Endodermal cell (in vitro differentiated cells): ENCODE data around the gene PHC2. TPM values are rescaled to one million over a fixed set of nuclear protein-coding genes. Genes with fewer than 3 reads are reported as not detected.

Experiments used
- DNase-seq: peaks from one replicate; pipeline ENCODE4 v3.0.0-alpha.2; 2017
- H3K27ac ChIP-seq: 2 replicates; pipeline ENCODE4 v1.5.1; 2013; ENCODE audit warnings: mild to moderate bottlenecking, low read depth, low read length, moderate library complexity
- H3K27me3 ChIP-seq: 2 replicates; pipeline ENCODE4 v1.6.1; 2013; ENCODE audit warnings: mild to moderate bottlenecking, low read length, moderate library complexity; ENCODE audit not compliant: insufficient read depth, control insufficient read depth, poor library complexity, severe bottlenecking
- H3K36me3 ChIP-seq: 2 replicates; pipeline ENCODE4 v1.7.0; 2013; ENCODE audit warnings: mild to moderate bottlenecking, low read length, moderate library complexity; ENCODE audit not compliant: control insufficient read depth, insufficient read depth
- H3K4me1 ChIP-seq: one replicate; pipeline ENCODE4 v1.7.0; 2013; ENCODE audit warnings: low read length; ENCODE audit not compliant: control insufficient read depth, insufficient read depth
- H3K4me3 ChIP-seq: 2 replicates; pipeline ENCODE4 v1.5.1; 2013; ENCODE audit warnings: mild to moderate bottlenecking, low read length, moderate library complexity
- H3K9ac ChIP-seq: 2 replicates; pipeline ENCODE4 v1.6.1; 2013; ENCODE audit warnings: mild to moderate bottlenecking, low read length, moderate library complexity; ENCODE audit not compliant: poor library complexity, severe bottlenecking; ENCODE audit errors: extremely low read depth
- H3K9me3 ChIP-seq: 2 replicates; pipeline ENCODE4 v1.6.1; 2013; ENCODE audit warnings: mild to moderate bottlenecking, low read length, moderate library complexity; ENCODE audit not compliant: control insufficient read depth
- H3K27ac Mint-ChIP-seq: 2 replicates; pipeline ENCODE4 v1.8.0; 2020; ENCODE audit warnings: mixed read lengths
- H3K27me3 Mint-ChIP-seq: 2 replicates; pipeline ENCODE4 v1.8.0; 2021; ENCODE audit warnings: mild to moderate bottlenecking, mixed read lengths; ENCODE audit not compliant: insufficient read depth
- H3K36me3 Mint-ChIP-seq: 2 replicates; pipeline ENCODE4 v1.8.0; 2020; ENCODE audit warnings: low read depth, mixed read lengths
- H3K4me1 Mint-ChIP-seq: 2 replicates; pipeline ENCODE4 v1.8.0; 2020; ENCODE audit warnings: mixed read lengths
- H3K4me3 Mint-ChIP-seq: 2 replicates; pipeline ENCODE4 v1.8.0; 2020; ENCODE audit warnings: mild to moderate bottlenecking, moderate library complexity, mixed read lengths
- H3K9me3 Mint-ChIP-seq: 2 replicates; pipeline ENCODE4 v1.8.0; 2020; ENCODE audit warnings: mild to moderate bottlenecking, mixed read lengths
- WGBS, 2 experiments: methylation state at CpG; one replicate each; pipeline versions ENCODE4 v1.1.5 to v1.1.7; 2013; ENCODE audit warnings: missing lambda C conversion rate in 2 of 2, mixed read lengths in 1 of 2; ENCODE audit not compliant: insufficient coverage in 1 of 2, insufficient read length in 1 of 2; 5-methylcytosine and 5-hydroxymethylcytosine counted together
- total RNA-seq, 2 donors: library from RNA; stranded (reverse); fragmentation: NEBNext Ultra II Directional in 1 of 2; extraction: Animal tissue kit (Norgen Biotek cat#: 25700) in 1 of 2; gene quantifications; 2 replicates in 1 of 2; 3 replicates in 1 of 2; pipeline ENCODE4 v1.2.1, GENCODE V29; 2021
- TF ChIP-seq, protein P1 (sequence below): fragments of 200-600 bp; sonication (generic); conservative IDR thresholded peaks from 2 replicates; pipeline ENCODE4 v1.5.0; 2021; ENCODE audit warnings: antibody characterized with exemption, mild to moderate bottlenecking

Gene PHC2
- total RNA-seq, 2 donors from 2014 or later = 32.1 to 43.9 TPM

DNA sequence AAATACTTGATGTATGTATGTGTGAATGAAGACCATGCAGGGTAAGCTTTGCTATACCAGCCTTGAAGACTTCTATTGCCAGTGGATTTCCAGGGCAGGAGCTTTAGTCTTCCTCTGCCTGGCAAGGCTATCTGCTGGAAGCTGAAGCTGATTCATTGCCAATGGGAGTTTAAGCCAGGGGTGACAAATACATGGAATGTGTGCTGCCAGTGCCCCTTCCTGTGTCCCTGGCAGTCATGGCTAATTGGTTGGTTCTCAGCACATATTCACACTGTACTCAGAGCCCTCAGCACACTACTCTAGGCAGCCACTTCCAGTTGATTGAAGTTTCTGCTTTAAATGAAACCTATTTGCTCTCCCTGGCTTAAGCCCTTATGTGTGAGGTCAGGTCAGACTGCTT lies 43.0 kb upstream of the PHC2 start:
- Mint-ChIP-seq H3K9me3 (no peaks in the 10 kb centered on the region), H3K27me3 (no peaks in the 10 kb centered on the region), H3K4me1 (peaks cover 7% of the 10 kb centered on the region), H3K27ac (no peak overlapping the region), H3K4me3 (peak overlapping the region; percentile 72), H3K36me3 (no peaks in the 10 kb centered on the region)
- Histone ChIP-seq H3K9me3 (no peaks in the 10 kb centered on the region), H3K9ac (no peak overlapping the region), H3K36me3 (no peaks in the 10 kb centered on the region), H3K4me3 (no peak overlapping the region), H3K27me3 (no peaks in the 10 kb centered on the region), H3K4me1 (no peaks in the 10 kb centered on the region), H3K27ac (no peak overlapping the region)
- DNase-seq = no peak
- TF ChIP-seq, protein P1, sequence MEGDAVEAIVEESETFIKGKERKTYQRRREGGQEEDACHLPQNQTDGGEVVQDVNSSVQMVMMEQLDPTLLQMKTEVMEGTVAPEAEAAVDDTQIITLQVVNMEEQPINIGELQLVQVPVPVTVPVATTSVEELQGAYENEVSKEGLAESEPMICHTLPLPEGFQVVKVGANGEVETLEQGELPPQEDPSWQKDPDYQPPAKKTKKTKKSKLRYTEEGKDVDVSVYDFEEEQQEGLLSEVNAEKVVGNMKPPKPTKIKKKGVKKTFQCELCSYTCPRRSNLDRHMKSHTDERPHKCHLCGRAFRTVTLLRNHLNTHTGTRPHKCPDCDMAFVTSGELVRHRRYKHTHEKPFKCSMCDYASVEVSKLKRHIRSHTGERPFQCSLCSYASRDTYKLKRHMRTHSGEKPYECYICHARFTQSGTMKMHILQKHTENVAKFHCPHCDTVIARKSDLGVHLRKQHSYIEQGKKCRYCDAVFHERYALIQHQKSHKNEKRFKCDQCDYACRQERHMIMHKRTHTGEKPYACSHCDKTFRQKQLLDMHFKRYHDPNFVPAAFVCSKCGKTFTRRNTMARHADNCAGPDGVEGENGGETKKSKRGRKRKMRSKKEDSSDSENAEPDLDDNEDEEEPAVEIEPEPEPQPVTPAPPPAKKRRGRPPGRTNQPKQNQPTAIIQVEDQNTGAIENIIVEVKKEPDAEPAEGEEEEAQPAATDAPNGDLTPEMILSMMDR = no peak

GRCh38 chr1:33472269-33472980 lies 41.5 kb upstream of the PHC2 start, which contains the start of gene ZSCAN20:
Gene ZSCAN20, plus strand, starts transcription at chr1:33472645. Its CDS starts 6,644 bp downstream, at chr1:33479289.
- H3K36me3 Mint-ChIP-seq = no peaks in the 10 kb centered on the region
- no peaks in the 10 kb centered on the region for H3K9me3 Mint-ChIP-seq
- 3 to 5% methylated on average over 10 to 38 of the region's 38 CpGs for WGBS, 2 experiments
- H3K27ac Mint-ChIP-seq = peak within 1 kb of the TSS; percentile 65
- no peaks in the 10 kb centered on the region for H3K4me1 ChIP-seq
- peak within 1 kb of the TSS; percentile 92 for H3K4me3 ChIP-seq
- DNase-seq = peak; percentile 99
- peak within 1 kb of the TSS; percentile 72 for H3K4me3 Mint-ChIP-seq
- no peak within 1 kb of the TSS for H3K27ac ChIP-seq
- peak within 1 kb of the TSS; percentile 54 for H3K9ac ChIP-seq
- H3K4me1 Mint-ChIP-seq = peaks cover 7% of the 10 kb centered on the region
- no peaks in the 10 kb centered on the region for H3K36me3 ChIP-seq
- no peaks in the 10 kb centered on the region for H3K27me3 Mint-ChIP-seq
- no peaks in the 10 kb centered on the region for H3K9me3 ChIP-seq
- H3K27me3 ChIP-seq = no peaks in the 10 kb centered on the region
- TF ChIP-seq, protein P1 = no peak

- Histone ChIP-seq H3K9me3 (no peaks in the 10 kb centered on the region), H3K4me1 (no peaks in the 10 kb centered on the region), H3K4me3 (no peak overlapping the region), H3K27ac (no peak overlapping the region), H3K9ac (no peak overlapping the region), H3K36me3 (no peaks in the 10 kb centered on the region), H3K27me3 (no peaks in the 10 kb centered on the region)
- Mint-ChIP-seq H3K9me3 (no peaks in the 10 kb centered on the region), H3K27ac (no peak overlapping the region), H3K36me3 (no peaks in the 10 kb centered on the region), H3K4me3 (no peak overlapping the region), H3K4me1 (peaks cover 7% of the 10 kb centered on the region), H3K27me3 (peaks cover 2% of the 10 kb centered on the region)
- no peak for DNase-seq
- TF ChIP-seq, protein P1 = no peak
- WGBS, 2 experiments = 95 to 100% methylated on average over 3 to 4 of the region's 4 CpGs
Observed at GRCh38 chr1:33471416-33471815, 40.5 kb upstream of the PHC2 start.
